GM21786 (cell line): ENCODE data around the gene NAA20.

ENCODE experiments used
- ATAC-seq: cut with Tn5 transposase; IDR thresholded peaks from one replicate; pipeline ENCODE4 v1.9.1; 2021; ENCODE audit not compliant: unreplicated experiment

The NAA20 gene

GRCh38 chr20:20070871-20071726, 53.9 kb downstream of the NAA20 start:
- no peak for ATAC-seq

- ATAC-seq, result no peak
These were observed 56.7 kb downstream of the NAA20 start for GRCh38 chr20:20073801-20074371.

- no peak for ATAC-seq
These were observed 57.9 kb downstream of the NAA20 start for GRCh38 chr20:20075032-20075431.

- no peak for ATAC-seq
These were observed 59.3 kb downstream of the NAA20 start for GRCh38 chr20:20076297-20077065.

GRCh38 chr20:20078041-20078440, 60.9 kb downstream of the NAA20 start:
- no peak for ATAC-seq

- ATAC-seq, result no peak
These were observed 62.1 kb downstream of the NAA20 start for GRCh38 chr20:20079102-20079784.
